Tongue (tissue), 2 donors: ENCODE measurements around the gene FBXL19. TPM values are rescaled to one million over a fixed set of nuclear protein-coding genes. Genes with fewer than 3 reads are reported as not detected.

ENCODE experiments used
- DNase-seq: peaks from one replicate; pipeline ENCODE4 v3.0.0-alpha.2; 2015
- total RNA-seq: library from RNA; depleted of rRNA; stranded (reverse); fragments of >200 nt; gene quantifications from one replicate; pipeline ENCODE4 v1.2.3, GENCODE V29; 2014

The FBXL19 gene
- total RNA-seq, 1 donor from 2014 or later = 9.3 TPM

- DNase-seq = no peak
These were observed 27.6 kb upstream of the FBXL19 start for GRCh38 chr16:30895627-30896260.

- DNase-seq = peak; percentile 96
These were observed 27.0 kb upstream of the FBXL19 start, which contains the start of gene CTF1 for GRCh38 chr16:30896261-30896888. TSS of gene CTF1 (plus strand) at chr16:30896614. CDS start at chr16:30896644, 30 bp downstream.

- DNase-seq = peak; percentile 97
These were observed 26.3 kb upstream of the FBXL19 start for GRCh38 chr16:30896889-30897733.

GRCh38 chr16:30899794-30900193, 23.6 kb upstream of the FBXL19 start:
- no peak for DNase-seq

- DNase-seq = no peak
These were observed 22.8 kb upstream of the FBXL19 start for GRCh38 chr16:30900588-30900987.

GRCh38 chr16:30901201-30902028, 22.0 kb upstream of the FBXL19 start:
- DNase-seq = no peak

DNA sequence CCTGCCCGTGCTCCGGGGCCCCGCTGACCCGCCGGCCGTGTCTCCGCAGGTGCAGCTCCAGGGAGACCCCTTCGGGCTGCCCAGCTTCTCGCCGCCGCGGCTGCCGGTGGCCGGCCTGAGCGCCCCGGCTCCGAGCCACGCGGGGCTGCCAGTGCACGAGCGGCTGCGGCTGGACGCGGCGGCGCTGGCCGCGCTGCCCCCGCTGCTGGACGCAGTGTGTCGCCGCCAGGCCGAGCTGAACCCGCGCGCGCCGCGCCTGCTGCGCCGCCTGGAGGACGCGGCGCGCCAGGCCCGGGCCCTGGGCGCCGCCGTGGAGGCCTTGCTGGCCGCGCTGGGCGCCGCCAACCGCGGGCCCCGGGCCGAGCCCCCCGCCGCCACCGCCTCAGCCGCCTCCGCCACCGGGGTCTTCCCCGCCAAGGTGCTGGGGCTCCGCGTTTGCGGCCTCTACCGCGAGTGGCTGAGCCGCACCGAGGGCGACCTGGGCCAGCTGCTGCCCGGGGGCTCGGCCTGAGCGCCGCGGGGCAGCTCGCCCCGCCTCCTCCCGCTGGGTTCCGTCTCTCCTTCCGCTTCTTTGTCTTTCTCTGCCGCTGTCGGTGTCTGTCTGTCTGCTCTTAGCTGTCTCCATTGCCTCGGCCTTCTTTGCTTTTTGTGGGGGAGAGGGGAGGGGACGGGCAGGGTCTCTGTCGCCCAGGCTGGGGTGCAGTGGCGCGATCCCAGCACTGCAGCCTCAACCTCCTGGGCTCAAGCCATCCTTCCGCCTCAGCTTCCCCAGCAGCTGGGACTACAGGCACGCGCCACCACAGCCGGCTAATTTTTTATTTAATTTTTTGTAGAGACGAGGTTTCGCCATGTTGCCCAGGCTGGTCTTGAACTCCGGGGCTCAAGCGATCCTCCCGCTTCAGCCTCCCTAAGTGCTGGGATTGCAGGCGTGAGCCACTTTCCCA, 21.1 kb upstream of the FBXL19 start:
- DNase-seq = peak; percentile 77

- no peak for DNase-seq
These were observed 20.4 kb upstream of the FBXL19 start for GRCh38 chr16:30903002-30903401.

GRCh38 chr16:30903596-30903995, 19.8 kb upstream of the FBXL19 start:
- no peak for DNase-seq

DNA sequence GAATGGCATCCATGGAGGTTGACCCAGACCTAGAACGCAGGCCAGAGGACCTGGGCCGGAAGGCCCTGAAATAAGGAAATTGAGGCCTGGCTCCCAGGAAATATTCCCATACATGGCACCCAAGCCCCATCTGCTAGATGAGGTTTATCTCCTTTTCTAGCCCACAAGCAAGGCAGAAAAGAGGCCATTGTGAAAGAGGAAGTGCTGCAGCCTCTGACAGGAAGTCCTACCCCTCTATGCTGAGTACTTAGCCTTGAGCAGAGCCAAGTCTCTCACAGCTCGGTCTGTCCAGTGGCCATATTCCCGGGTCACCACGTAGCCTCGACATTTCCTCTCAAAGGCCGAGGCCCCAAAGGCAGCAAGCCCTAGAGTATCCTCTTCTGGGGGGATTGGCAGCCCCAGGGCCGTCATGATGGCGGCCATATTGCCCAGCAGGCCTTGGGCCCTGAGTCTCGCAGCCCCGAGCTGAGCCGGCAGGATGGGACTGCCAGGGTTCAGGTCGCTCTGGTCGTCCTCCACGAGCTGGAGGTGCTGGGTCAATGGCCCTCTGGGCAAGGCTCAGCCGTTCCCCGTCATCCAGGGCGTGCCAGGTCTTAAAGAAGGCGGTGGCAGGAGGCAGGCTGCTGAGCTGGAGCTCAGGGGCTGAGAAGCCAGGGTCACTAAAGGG, 19.1 kb upstream of the FBXL19 start:
- no peak for DNase-seq

GRCh38 chr16:30907064-30907463, 16.3 kb upstream of the FBXL19 start:
- no peak for DNase-seq

DNA sequence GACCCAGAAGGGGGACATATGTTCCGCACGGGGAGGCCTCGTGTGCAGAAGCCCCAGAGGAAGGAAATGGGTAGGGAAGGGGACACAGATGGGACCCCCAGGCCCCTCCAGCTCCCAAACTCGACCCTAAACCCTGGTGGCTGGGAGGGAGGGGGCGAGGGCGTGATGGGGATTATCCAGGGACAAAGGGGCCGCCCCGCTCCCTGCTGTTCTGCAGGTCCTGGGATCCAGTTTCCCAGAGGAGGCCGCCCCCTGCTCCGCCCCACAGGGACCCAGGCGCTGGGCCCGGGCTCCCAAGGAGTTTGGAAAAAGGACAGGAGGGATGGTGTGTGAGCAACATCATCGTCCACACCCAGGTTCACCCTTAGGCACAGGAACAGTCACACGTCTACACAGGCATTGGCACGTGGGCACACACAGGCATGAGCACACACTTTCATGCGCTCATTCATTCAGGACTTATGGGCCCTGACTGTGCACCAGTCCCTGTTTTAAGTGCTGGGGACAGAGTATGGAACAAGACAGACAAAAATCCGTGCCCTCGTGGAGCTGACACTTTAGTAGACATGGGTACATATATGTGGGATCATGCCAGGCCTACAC, 12.8 kb upstream of the FBXL19 start:
- no peak for DNase-seq

DNA sequence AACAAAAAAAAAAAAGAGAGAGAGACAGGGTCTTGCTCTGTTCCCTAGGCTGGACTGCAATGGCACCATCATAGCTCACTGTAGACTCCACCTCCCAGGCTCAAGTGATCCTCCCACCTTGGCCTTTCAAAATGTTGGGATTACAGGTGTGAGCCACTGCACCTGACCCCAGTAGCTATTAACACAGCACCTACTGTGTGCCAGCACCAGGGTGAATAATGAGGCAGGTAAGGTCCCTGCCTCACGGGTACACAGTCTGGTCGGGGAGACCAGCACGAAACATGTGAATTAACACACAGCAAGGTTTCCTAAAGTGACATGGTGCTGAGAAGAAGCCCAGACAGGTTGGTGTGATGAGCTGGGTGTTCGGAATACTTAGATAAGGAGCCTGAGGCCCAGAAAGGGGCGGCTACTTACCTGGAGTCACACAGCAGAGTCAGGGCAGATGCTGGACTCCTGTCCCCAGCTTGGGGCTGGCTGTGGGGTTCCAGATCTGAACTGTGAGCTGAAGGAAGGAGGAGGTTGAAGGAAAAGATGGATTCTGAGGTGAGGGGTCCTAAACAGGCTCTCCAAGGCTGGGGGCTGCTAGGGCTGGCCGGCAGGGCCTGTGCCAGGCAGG, 10.5 kb upstream of the FBXL19 start:
- DNase-seq = no peak

DNA sequence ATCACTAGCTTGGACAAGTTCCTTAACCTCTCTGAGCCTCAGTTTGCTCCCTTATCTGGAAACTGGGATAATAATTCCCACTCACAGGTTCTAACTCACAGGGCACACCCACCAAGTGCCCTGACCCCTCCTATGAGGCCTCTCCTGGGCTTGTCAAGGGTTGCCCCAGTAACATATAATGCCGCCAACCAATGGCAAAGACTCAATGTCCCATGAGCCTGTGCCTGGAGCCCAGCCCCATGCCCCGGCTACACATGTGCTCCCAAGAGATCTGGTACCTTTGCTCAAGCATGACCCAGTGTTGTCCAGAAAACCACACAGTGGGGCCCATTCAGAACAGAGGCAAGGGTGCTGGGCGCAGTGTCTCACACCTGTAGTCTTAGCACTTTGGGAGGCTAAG, 8.5 kb upstream of the FBXL19 start:
- DNase-seq = no peak

DNA sequence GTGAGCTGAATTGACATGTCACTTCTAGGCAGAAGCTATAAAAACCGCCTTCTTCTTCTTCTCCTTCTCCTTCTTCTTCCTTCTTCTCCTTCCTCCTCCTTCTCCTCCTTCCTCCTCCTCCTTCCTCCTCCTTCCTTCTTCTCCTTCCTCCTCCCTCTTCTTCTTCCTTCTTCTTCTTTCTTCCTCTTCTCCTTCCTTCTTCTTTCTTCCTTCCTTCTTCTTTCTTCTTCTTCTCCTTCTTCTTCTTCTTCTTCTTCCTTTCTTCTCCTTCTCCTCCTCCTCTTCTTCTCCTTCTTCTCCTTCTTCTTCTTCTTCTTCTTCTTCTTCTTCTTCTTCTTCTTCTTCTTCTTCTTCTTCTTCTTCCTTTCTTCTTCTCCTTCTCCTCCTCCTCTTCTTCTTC, 4.8 kb upstream of the FBXL19 start:
- DNase-seq = no peak

DNA sequence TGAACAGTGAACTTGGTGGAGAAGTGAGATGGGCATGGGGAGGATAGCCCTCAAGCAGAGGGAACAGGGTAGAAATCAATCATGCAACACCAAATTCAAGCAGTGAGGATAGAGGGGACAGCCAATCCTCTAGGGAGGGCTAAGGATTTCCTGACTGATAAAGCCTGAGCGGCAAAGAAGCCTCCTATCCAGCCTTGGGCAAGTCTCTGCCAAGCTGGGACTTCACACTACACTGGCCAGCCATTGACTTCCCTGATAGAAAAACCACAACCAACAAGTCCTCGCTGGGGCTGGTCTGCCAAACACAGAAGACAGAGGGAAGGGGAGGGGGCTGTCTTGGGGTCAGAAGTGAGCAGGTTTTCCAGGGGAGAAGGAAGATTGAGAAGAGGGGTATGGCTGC, 2.5 kb upstream of the FBXL19 start:
- no peak for DNase-seq

- no peak for DNase-seq
These were observed 2.0 kb upstream of the FBXL19 start for GRCh38 chr16:30921459-30921747.

- peak; percentile 98 for DNase-seq
These were observed 1.5 kb upstream of the FBXL19 start for GRCh38 chr16:30921748-30922419.

GRCh38 chr16:30922420-30922959, 882 bp upstream of the FBXL19 start:
- DNase-seq = peak; percentile 100
